Measurements from ENCODE around the gene C1orf167.

The C1orf167 gene

GRCh38 chr1:11826946-11827345, 65.0 kb downstream of the C1orf167 start:
- Histone ChIP-seq H3K4me3 (ENCODE audit: low read depth, low read length) (no peak overlapping the region), H3K36me3 (peaks cover 44% of the 10 kb centered on the region), H3K9me3 (ENCODE audit: severe bottlenecking) (no peaks in the 10 kb centered on the region), H3K27me3 (ENCODE audit: insufficient read depth, low read depth, severe bottlenecking) (no peaks in the 10 kb centered on the region), H3K27ac (no peak overlapping the region)
- DNase-seq = no peak
- no peak for TF ChIP-seq CTCF (IDR thresholded peaks at IDR 0.05; ENCODE audit: low read depth, low read length)

GRCh38 chr1:11828511-11828910, 66.5 kb downstream of the C1orf167 start:
- no peak for DNase-seq
- TF ChIP-seq CTCF (IDR thresholded peaks at IDR 0.05; ENCODE audit: low read depth, low read length) = no peak
- no peak overlapping the region for H3K4me3 ChIP-seq (ENCODE audit: low read depth, low read length)
- H3K27ac ChIP-seq = no peak overlapping the region
- peaks cover 48% of the 10 kb centered on the region for H3K36me3 ChIP-seq
- no peaks in the 10 kb centered on the region for H3K27me3 ChIP-seq (ENCODE audit: insufficient read depth, low read depth, severe bottlenecking)
- H3K9me3 ChIP-seq (ENCODE audit: severe bottlenecking) = no peaks in the 10 kb centered on the region

GRCh38 chr1:11831945-11832725, 70.1 kb downstream of the C1orf167 start:
- TF ChIP-seq CTCF (IDR thresholded peaks at IDR 0.05; ENCODE audit: low read depth, low read length) = no peak
- DNase-seq = no peak

GRCh38 chr1:11833497-11833896, 71.5 kb downstream of the C1orf167 start:
- DNase-seq = no peak
- Histone ChIP-seq H3K36me3 (peaks cover 75% of the 10 kb centered on the region), H3K4me3 (ENCODE audit: low read depth, low read length) (no peak overlapping the region), H3K27me3 (ENCODE audit: insufficient read depth, low read depth, severe bottlenecking) (no peaks in the 10 kb centered on the region), H3K27ac (no peak overlapping the region), H3K9me3 (ENCODE audit: severe bottlenecking) (no peaks in the 10 kb centered on the region)
- no peak for TF ChIP-seq CTCF (IDR thresholded peaks at IDR 0.05; ENCODE audit: low read depth, low read length)

More at GRCh38 chr1:11831945-11832725, 70.1 kb downstream of the C1orf167 start:
- Histone ChIP-seq H3K9me3 (ENCODE audit: severe bottlenecking) (no peaks in the 10 kb centered on the region), H3K27ac (no peak overlapping the region), H3K36me3 (peaks cover 69% of the 10 kb centered on the region), H3K4me3 (ENCODE audit: low read depth, low read length) (no peak overlapping the region), H3K27me3 (ENCODE audit: insufficient read depth, low read depth, severe bottlenecking) (no peaks in the 10 kb centered on the region)

- no peak for DNase-seq
- H3K27me3 ChIP-seq (ENCODE audit: insufficient read depth, low read depth, severe bottlenecking) = no peaks in the 10 kb centered on the region
- no peak overlapping the region for H3K27ac ChIP-seq
- no peak overlapping the region for H3K4me3 ChIP-seq (ENCODE audit: low read depth, low read length)
- peaks cover 75% of the 10 kb centered on the region for H3K36me3 ChIP-seq
- no peaks in the 10 kb centered on the region for H3K9me3 ChIP-seq (ENCODE audit: severe bottlenecking)
- no peak for TF ChIP-seq CTCF (IDR thresholded peaks at IDR 0.05; ENCODE audit: low read depth, low read length)
Measured at GRCh38 chr1:11833900-11834299, 71.9 kb downstream of the C1orf167 start.
